SK-N-MC (cell line): ENCODE data around the gene AP3S2.

ENCODE experiments used
- EZH2 ChIP-seq: fragments of 200-600 bp; sonication (generic); IDR thresholded peaks from one replicate; pipeline ENCODE4 v1.6.1; 2017; ENCODE audit warnings: antibody characterized with exemption
- POLR2AphosphoS5 ChIP-seq: IDR thresholded peaks from 2 replicates; pipeline ENCODE4 v1.6.1; 2012; ENCODE audit warnings: mild to moderate bottlenecking, low read depth, low read length, borderline replicate concordance

- TF ChIP-seq EZH2, result no peak
- no peak for TF ChIP-seq POLR2AphosphoS5
Observed at GRCh38 chr15:89898614-89899294, 5.0 kb upstream of the AP3S2 start.
